ENCODE measurements around the gene ATP2A1.
A peak's percentile ranks its signal among the peaks of the same experiment; 100 is the strongest.

The ATP2A1 gene

GRCh38 chr16:28893291-28893690 lies 15.0 kb downstream of the ATP2A1 start:
- Histone ChIP-seq H3K9me3 (replicated peaks in 1 of 11) (no peaks in the 10 kb centered on the region), H3K9ac (no peak overlapping the region), H3K4me2 (no peak overlapping the region), H4K20me1 (no peaks in the 10 kb centered on the region), H3K36me3 (peaks cover 0 to 19% (median 7%) of the 10 kb centered on the region in 11 experiments; a peak in 14 of 22 replicates), H3K4me3 (no peak overlapping the region), H3K27ac (no peak overlapping the region), H3K27me3 (no peaks in the 10 kb centered on the region), H3K4me1 (peaks cover 0 to 30% (median 26%) of the 10 kb centered on the region in 10 experiments; a peak in 15 of 20 replicates)
- no peak for TF ChIP-seq Cebpa-rat (IDR thresholded peaks at IDR 0.05)

- H3K9me3 ChIP-seq (replicated peaks in 1 of 11): no peaks in the 10 kb centered on the region
These were observed 17.3 kb downstream of the ATP2A1 start for GRCh38 chr16:28895609-28896008.

GRCh38 chr16:28897826-28898225 lies 19.5 kb downstream of the ATP2A1 start:
- TF ChIP-seq Cebpa-rat (IDR thresholded peaks at IDR 0.05): no peak
- H3K9ac ChIP-seq: no peak overlapping the region
- H3K4me2 ChIP-seq: no peak overlapping the region
- no peak overlapping the region for H3K4me3 ChIP-seq
- H3K4me1 ChIP-seq: peaks cover 12 to 45% (median 38%) of the 10 kb centered on the region in 10 experiments
- 0 out of 22 replicates have a peak overlapping the region, but pooled peaks of 2 of the 11 experiments have one; percentile 12 to 17 for H3K27ac ChIP-seq
- no peaks in the 10 kb centered on the region for H3K27me3 ChIP-seq
- H4K20me1 ChIP-seq: no peaks in the 10 kb centered on the region
- no peaks in the 10 kb centered on the region for H3K9me3 ChIP-seq (replicated peaks in 1 of 11)
- H3K36me3 ChIP-seq: peaks cover 0 to 30% (median 9%) of the 10 kb centered on the region in 11 experiments; a peak in 16 of 22 replicates

More at GRCh38 chr16:28895609-28896008, 17.3 kb downstream of the ATP2A1 start:
- H3K4me2 ChIP-seq: no peak overlapping the region
- H3K27me3 ChIP-seq: no peaks in the 10 kb centered on the region
- no peak overlapping the region for H3K27ac ChIP-seq
- no peak overlapping the region for H3K4me3 ChIP-seq
- no peaks in the 10 kb centered on the region for H4K20me1 ChIP-seq
- H3K9ac ChIP-seq: no peak overlapping the region
- peaks cover 0 to 37% (median 32%) of the 10 kb centered on the region in 10 experiments; a peak in 15 of 20 replicates for H3K4me1 ChIP-seq
- no peak for TF ChIP-seq Cebpa-rat (IDR thresholded peaks at IDR 0.05)
- H3K36me3 ChIP-seq: peaks cover 0 to 25% (median 9%) of the 10 kb centered on the region in 11 experiments; a peak in 16 of 22 replicates

- Histone ChIP-seq H3K27me3 (no peaks in the 10 kb centered on the region), H3K27ac (0 out of 22 replicates have a peak overlapping the region, but pooled peaks of 2 of the 11 experiments have one; percentile 12 to 17), H3K4me2 (no peak overlapping the region), H3K9me3 (replicated peaks in 1 of 11) (no peaks in the 10 kb centered on the region), H3K9ac (no peak overlapping the region), H3K4me3 (no peak overlapping the region), H4K20me1 (no peaks in the 10 kb centered on the region), H3K36me3 (peaks cover 0 to 30% (median 9%) of the 10 kb centered on the region in 11 experiments; a peak in 16 of 22 replicates), H3K4me1 (peaks cover 16 to 48% (median 40%) of the 10 kb centered on the region in 10 experiments)
- TF ChIP-seq Cebpa-rat (IDR thresholded peaks at IDR 0.05): no peak
These were observed 20.0 kb downstream of the ATP2A1 start for GRCh38 chr16:28898266-28898665.

GRCh38 chr16:28898942-28899341 lies 20.7 kb downstream of the ATP2A1 start:
- TF ChIP-seq Cebpa-rat (IDR thresholded peaks at IDR 0.05): no peak
- Histone ChIP-seq H3K4me1 (peaks cover 17 to 53% (median 46%) of the 10 kb centered on the region in 10 experiments), H3K9ac (no peak overlapping the region), H3K27me3 (no peaks in the 10 kb centered on the region), H3K4me3 (no peak overlapping the region), H4K20me1 (no peaks in the 10 kb centered on the region), H3K9me3 (replicated peaks in 1 of 11) (no peaks in the 10 kb centered on the region), H3K36me3 (peaks cover 0 to 30% (median 9%) of the 10 kb centered on the region in 11 experiments; a peak in 16 of 22 replicates), H3K4me2 (no peak overlapping the region), H3K27ac (no peak overlapping the region)

GRCh38 chr16:28899882-28900590 lies 21.7 kb downstream of the ATP2A1 start:
- H3K4me2 ChIP-seq: peak overlapping the region in 6 of 11 experiments; percentile 51 to 89 (median 84); a peak in 9 of 22 replicates
- peaks cover 17 to 53% (median 49%) of the 10 kb centered on the region in 10 experiments for H3K4me1 ChIP-seq
- H3K9ac ChIP-seq: 0 out of 22 replicates have a peak overlapping the region, but pooled peaks of 2 of the 11 experiments have one; percentile 29 to 35
- no peaks in the 10 kb centered on the region for H3K9me3 ChIP-seq (replicated peaks in 1 of 11)
- H3K36me3 ChIP-seq: peaks cover 11 to 32% (median 18%) of the 10 kb centered on the region in 11 experiments; a peak in 21 of 22 replicates
- peak overlapping the region in 1 of 11 experiments; percentile 80; a peak in 2 of 22 replicates for H3K27ac ChIP-seq
- peaks cover 0 to 6% (median 0%) of the 10 kb centered on the region in 11 experiments; a peak in 2 of 22 replicates for H4K20me1 ChIP-seq
- H3K4me3 ChIP-seq: no peak overlapping the region
- no peaks in the 10 kb centered on the region for H3K27me3 ChIP-seq
- TF ChIP-seq Cebpa-rat (IDR thresholded peaks at IDR 0.05): no peak

- Histone ChIP-seq H3K27me3 (no peaks in the 10 kb centered on the region), H3K9ac (peak overlapping the region in 2 of 11 experiments; percentile 29 to 35; a peak in 3 of 22 replicates), H3K4me1 (peaks cover 17 to 57% (median 52%) of the 10 kb centered on the region in 10 experiments), H4K20me1 (peaks cover 0 to 7% (median 0%) of the 10 kb centered on the region in 11 experiments; a peak in 2 of 22 replicates), H3K4me2 (peak overlapping the region in 7 of 11 experiments; percentile 11 to 89 (median 82); a peak in 11 of 22 replicates), H3K4me3 (no peak overlapping the region), H3K27ac (peak overlapping the region in 5 of 11 experiments; percentile 7 to 80 (median 48); a peak in 8 of 22 replicates), H3K36me3 (peaks cover 13 to 38% (median 21%) of the 10 kb centered on the region in 11 experiments; a peak in 21 of 22 replicates), H3K9me3 (replicated peaks in 1 of 11) (no peaks in the 10 kb centered on the region)
- TF ChIP-seq Cebpa-rat (IDR thresholded peaks at IDR 0.05): no peak
These were observed 22.3 kb downstream of the ATP2A1 start for GRCh38 chr16:28900601-28901000.

- peaks cover 0 to 19% (median 0%) of the 10 kb centered on the region in 11 experiments; a peak in 3 of 22 replicates for H4K20me1 ChIP-seq
- no peaks in the 10 kb centered on the region for H3K9me3 ChIP-seq (replicated peaks in 1 of 11)
- H3K4me1 ChIP-seq: peaks cover 17 to 63% (median 52%) of the 10 kb centered on the region in 10 experiments
- no peak overlapping the region for H3K4me3 ChIP-seq
- no peaks in the 10 kb centered on the region for H3K27me3 ChIP-seq
- H3K36me3 ChIP-seq: peaks cover 24 to 51% (median 34%) of the 10 kb centered on the region in 11 experiments; a peak in 21 of 22 replicates
- H3K4me2 ChIP-seq: peak overlapping the region in 10 of 11 experiments; percentile 69 to 89 (median 82); a peak in 20 of 22 replicates
- peak overlapping the region in 6 of 11 experiments; percentile 33 to 75 (median 71); a peak in 10 of 22 replicates for H3K9ac ChIP-seq
- TF ChIP-seq Cebpa-rat (IDR thresholded peaks at IDR 0.05): no peak
- peak overlapping the region in 8 of 11 experiments; percentile 66 to 82 (median 75); a peak in 14 of 22 replicates for H3K27ac ChIP-seq
These were observed 23.6 kb downstream of the ATP2A1 start for GRCh38 chr16:28901862-28902261.

Measured in BLaER1 treated with 17β-estradiol and CSF1 and Interleukin-3, amounts not matched to agents 10 nM and 100 nM (cell line).